SU-DHL-6 (cell line): ENCODE measurements around the gene RFFL.

ENCODE experiments used
- H2AFZ ChIP-seq: fragments of 200-600 bp; sonication (generic); 2 replicates; pipeline ENCODE4 v1.6.1; 2014; ENCODE audit warnings: low read depth, mild to moderate bottlenecking, moderate library complexity, mixed read lengths, antibody characterized with exemption, low read length; ENCODE audit not compliant: severe bottlenecking
- H3F3A ChIP-seq: fragments of 200-600 bp; shearing (Covaris generic); 2 replicates; pipeline ENCODE4 v1.6.0; 2016; ENCODE audit warnings: antibody characterized with exemption, mild to moderate bottlenecking; ENCODE audit not compliant: insufficient read depth
- H3K27ac ChIP-seq: fragments of 200-600 bp; sonication (generic); 2 replicates; pipeline ENCODE4 v1.5.1; 2016; ENCODE audit warnings: low read depth, mild to moderate bottlenecking, low read length, moderate library complexity, mixed read lengths
- H3K27me3 ChIP-seq: fragments of 200-600 bp; sonication (generic), shearing (Covaris generic); 2 replicates; pipeline ENCODE4 v1.6.0; 2014; ENCODE audit warnings: mild to moderate bottlenecking, low read length
- H3K36me3 ChIP-seq: fragments of 200-600 bp; sonication (generic); 2 replicates; pipeline ENCODE4 v1.6.1; 2014; ENCODE audit warnings: mild to moderate bottlenecking, low read length, mixed read lengths
- H3K4me2 ChIP-seq: fragments of 300-600, 200-600 bp; shearing (Covaris generic), sonication (generic); 2 replicates; pipeline ENCODE4 v1.6.0; 2014; ENCODE audit warnings: low read length, low read depth, mild to moderate bottlenecking; ENCODE audit not compliant: poor library complexity, severe bottlenecking
- H3K4me3 ChIP-seq: fragments of 200-600 bp; sonication (generic); 2 replicates; pipeline ENCODE4 v1.5.1; 2014; ENCODE audit warnings: antibody characterized with exemption, low read length, mild to moderate bottlenecking, mixed read lengths; ENCODE audit not compliant: insufficient read depth, poor library complexity, severe bottlenecking
- H3K79me2 ChIP-seq: fragments of 200-600 bp; sonication (generic); 2 replicates; pipeline ENCODE4 v1.6.1; 2014; ENCODE audit warnings: mild to moderate bottlenecking, low read length, moderate library complexity; ENCODE audit not compliant: insufficient read depth
- H3K9ac ChIP-seq: fragments of 200-600 bp; sonication (generic); 2 replicates; pipeline ENCODE4 v1.7.0; 2014; ENCODE audit warnings: mild to moderate bottlenecking, low read length
- H3K9me2 ChIP-seq: fragments of 200-600 bp; sonication (generic); replicated peaks from 2 replicates; pipeline ENCODE4 v1.6.1; 2014; ENCODE audit warnings: low read length; ENCODE audit not compliant: insufficient read depth
- H3K9me3 ChIP-seq: fragments of 200-600 bp; sonication (generic); 2 replicates; pipeline ENCODE4 v1.6.1; 2014; ENCODE audit warnings: low read length, mixed read lengths; ENCODE audit not compliant: insufficient read depth
- H4K20me1 ChIP-seq: fragments of 200-600 bp; sonication (generic); 2 replicates; pipeline ENCODE4 v1.6.1; 2014; ENCODE audit warnings: low read depth, mild to moderate bottlenecking, antibody characterized with exemption, low read length, moderate library complexity, mixed read lengths
- CTCF ChIP-seq: fragments of 200-600 bp; sonication (generic); IDR thresholded peaks from one replicate; pipeline ENCODE4 v1.5.1; 2017; ENCODE audit warnings: antibody characterized with exemption, mild to moderate bottlenecking, low read length, moderate library complexity; ENCODE audit not compliant: insufficient read depth, poor library complexity, severe bottlenecking
- EZH2phosphoT487 ChIP-seq: fragments of 200-600 bp; sonication (generic), shearing (Covaris generic); conservative IDR thresholded peaks from 2 replicates; pipeline ENCODE4 v1.6.1; 2018; ENCODE audit warnings: mild to moderate bottlenecking, antibody characterized with exemption, low read length, moderate library complexity, mixed read lengths

RFFL gene

GRCh38 chr17:35011671-35012216, 51.8 kb downstream of the RFFL start:
- H3K9me3 ChIP-seq, result no peaks in the 10 kb centered on the region
- no peak overlapping the region for H3K4me3 ChIP-seq
- no peaks in the 10 kb centered on the region for H4K20me1 ChIP-seq
- H3K9ac ChIP-seq, result no peak overlapping the region
- no peaks in the 10 kb centered on the region for H3K36me3 ChIP-seq
- H3K27ac ChIP-seq, result no peak overlapping the region
- H3K9me2 ChIP-seq, result no peaks in the 10 kb centered on the region
- H3K4me2 ChIP-seq, result no peak overlapping the region
- no peaks in the 10 kb centered on the region for H3F3A ChIP-seq
- H3K27me3 ChIP-seq, result no peaks in the 10 kb centered on the region
- no peaks in the 10 kb centered on the region for H3K79me2 ChIP-seq
- no peak overlapping the region for H2AFZ ChIP-seq
- TF ChIP-seq EZH2phosphoT487 (no peak), CTCF (no peak)

- Histone ChIP-seq H4K20me1 (no peaks in the 10 kb centered on the region), H3K9me3 (no peaks in the 10 kb centered on the region), H3K4me3 (no peak overlapping the region), H3F3A (no peaks in the 10 kb centered on the region), H3K4me2 (no peak overlapping the region), H3K36me3 (no peaks in the 10 kb centered on the region), H2AFZ (no peak overlapping the region), H3K9me2 (no peaks in the 10 kb centered on the region), H3K9ac (no peak overlapping the region), H3K79me2 (no peaks in the 10 kb centered on the region), H3K27me3 (no peaks in the 10 kb centered on the region), H3K27ac (no peak overlapping the region)
- TF ChIP-seq CTCF (no peak), EZH2phosphoT487 (no peak)
These were observed 53.4 kb downstream of the RFFL start for GRCh38 chr17:35010093-35010492.

- Histone ChIP-seq H3K4me3 (no peak overlapping the region), H4K20me1 (no peaks in the 10 kb centered on the region), H3K27ac (no peak overlapping the region), H2AFZ (no peak overlapping the region), H3K9me2 (no peaks in the 10 kb centered on the region), H3F3A (no peaks in the 10 kb centered on the region), H3K4me2 (no peak overlapping the region), H3K36me3 (no peaks in the 10 kb centered on the region), H3K9ac (no peak overlapping the region), H3K9me3 (no peaks in the 10 kb centered on the region), H3K79me2 (no peaks in the 10 kb centered on the region), H3K27me3 (no peaks in the 10 kb centered on the region)
- TF ChIP-seq CTCF, result no peak
These were observed 56.5 kb downstream of the RFFL start for GRCh38 chr17:35006961-35007360.
